UCSD-AML1 (cell line): ENCODE results near the gene TEX264.
A peak's percentile ranks its signal among the peaks of the same experiment; 100 is the strongest.
"Not testable (repeated sequence)": the region's sequence is repeated elsewhere in the genome, so short reads cannot be mapped to it uniquely, and the experiment has no call there.

Experiments
- DNase-seq: peaks from one replicate; lab custom pipeline; 2025; ENCODE audit not compliant: unreplicated experiment; lab: John Stamatoyannopoulos, UW

Gene TEX264

GRCh38 chr3:51712963-51713362 is 41.9 kb downstream of the TEX264 start:
- DNase-seq: no peak

- DNase-seq: no peak
Observed at GRCh38 chr3:51715231-51715976, 44.4 kb downstream of the TEX264 start.

GRCh38 chr3:51715977-51716294 is 44.9 kb downstream of the TEX264 start:
- DNase-seq: no peak

GRCh38 chr3:51716805-51717204 is 45.8 kb downstream of the TEX264 start:
- DNase-seq: no peak

GRCh38 chr3:51717446-51717845 is 46.4 kb downstream of the TEX264 start:
- no peak for DNase-seq

- no peak for DNase-seq
Observed at GRCh38 chr3:51717947-51718346, 46.9 kb downstream of the TEX264 start.

- DNase-seq: peak; percentile 82
Observed at GRCh38 chr3:51718547-51719409, 47.7 kb downstream of the TEX264 start.

GRCh38 chr3:51719410-51720025 is 48.5 kb downstream of the TEX264 start:
- no peak for DNase-seq

- DNase-seq: no peak
Observed at GRCh38 chr3:51720292-51721061, 49.4 kb downstream of the TEX264 start.

- no peak for DNase-seq
Observed at GRCh38 chr3:51721062-51721745, 50.2 kb downstream of the TEX264 start.

- DNase-seq: no peak
Observed at GRCh38 chr3:51722362-51722761, 51.3 kb downstream of the TEX264 start.

- DNase-seq: no peak
Observed at GRCh38 chr3:51727500-51727899, 56.4 kb downstream of the TEX264 start.

- DNase-seq: no peak
Observed at GRCh38 chr3:51729042-51729633, 58.1 kb downstream of the TEX264 start.

- DNase-seq: no peak
Observed at GRCh38 chr3:51733859-51734571, 63.0 kb downstream of the TEX264 start.

GRCh38 chr3:51734572-51734907 is 63.5 kb downstream of the TEX264 start:
- DNase-seq: no peak

GRCh38 chr3:51735039-51735438 is 64.0 kb downstream of the TEX264 start:
- no peak for DNase-seq

- DNase-seq: no peak
Observed at GRCh38 chr3:51735950-51736349, 64.9 kb downstream of the TEX264 start.

GRCh38 chr3:51739110-51739509 is 68.1 kb downstream of the TEX264 start:
- DNase-seq: no peak

- not testable (repeated sequence) for DNase-seq
Observed at GRCh38 chr3:51742320-51742719, 71.3 kb downstream of the TEX264 start.

GRCh38 chr3:51742978-51743377 is 71.9 kb downstream of the TEX264 start:
- DNase-seq: peak; percentile 26
